WTC11 (cell line): ENCODE results near the gene KIAA1328.

ENCODE experiments used
- CTCF ChIP-seq: fragments of 200-600 bp; IDR thresholded peaks from 2 replicates; pipeline ENCODE4 v1.8.0; 2022; ENCODE audit warnings: antibody characterized with exemption
- E2F4 ChIP-seq: sonication (generic); formaldehyde crosslinking; IDR thresholded peaks from 2 replicates; pipeline ENCODE4 v1.8.1; 2022; ENCODE audit warnings: low read depth, mild to moderate bottlenecking, moderate library complexity, missing genetic modification reagents, borderline replicate concordance
- HMGXB4 ChIP-seq: sonication (generic); formaldehyde crosslinking; IDR thresholded peaks from 2 replicates; pipeline ENCODE4 v1.8.1; 2023; ENCODE audit warnings: mild to moderate bottlenecking, moderate library complexity, missing genetic modification reagents
- IRF1 ChIP-seq: sonication (generic); formaldehyde crosslinking; IDR thresholded peaks from 2 replicates; pipeline ENCODE4 v1.8.0; 2023; ENCODE audit warnings: missing genetic modification reagents
- IRF2 ChIP-seq: sonication (generic); formaldehyde crosslinking; IDR thresholded peaks from 2 replicates; pipeline ENCODE4 v1.8.0; 2022; ENCODE audit warnings: low read depth, missing genetic modification reagents, borderline replicate concordance
- JUN ChIP-seq: sonication (generic); formaldehyde crosslinking; IDR thresholded peaks from 2 replicates; pipeline ENCODE4 v1.8.0; 2023; ENCODE audit warnings: mild to moderate bottlenecking, missing genetic modification reagents
- NR3C1 ChIP-seq: sonication (generic); formaldehyde crosslinking; conservative IDR thresholded peaks from 2 replicates; pipeline ENCODE4 v1.8.1; 2023; ENCODE audit warnings: low read depth, mild to moderate bottlenecking, missing genetic modification reagents
- SP1 ChIP-seq: sonication (generic); formaldehyde crosslinking; conservative IDR thresholded peaks from 2 replicates; pipeline ENCODE4 v1.8.1; 2022; ENCODE audit warnings: missing genetic modification reagents
- ZNF138 ChIP-seq: sonication (generic); formaldehyde crosslinking; conservative IDR thresholded peaks from 2 replicates; pipeline ENCODE4 v1.8.1; 2022; ENCODE audit warnings: mild to moderate bottlenecking, moderate library complexity, missing genetic modification reagents
- ZNF219 ChIP-seq: sonication (generic); formaldehyde crosslinking; IDR thresholded peaks from 2 replicates; pipeline ENCODE4 v1.8.0; 2023; ENCODE audit warnings: missing genetic modification reagents, mild to moderate bottlenecking, borderline replicate concordance
- ZNF396 ChIP-seq: fragments of 250-450 bp; sonication (Bioruptor Pico); IDR thresholded peaks from 2 replicates; pipeline ENCODE4 v1.8.0; 2021; ENCODE audit warnings: mild to moderate bottlenecking, moderate library complexity, borderline replicate concordance
- TF ChIP-seq, protein P1 (sequence below): sonication (generic); formaldehyde crosslinking; IDR thresholded peaks from 2 replicates; pipeline ENCODE4 v1.8.1; 2022; ENCODE audit warnings: mild to moderate bottlenecking, moderate library complexity, missing genetic modification reagents
- TF ChIP-seq, protein P2 (sequence below): sonication (generic); formaldehyde crosslinking; IDR thresholded peaks from 2 replicates; pipeline ENCODE4 v1.8.0; 2022; ENCODE audit warnings: mild to moderate bottlenecking, missing genetic modification reagents

DNA sequence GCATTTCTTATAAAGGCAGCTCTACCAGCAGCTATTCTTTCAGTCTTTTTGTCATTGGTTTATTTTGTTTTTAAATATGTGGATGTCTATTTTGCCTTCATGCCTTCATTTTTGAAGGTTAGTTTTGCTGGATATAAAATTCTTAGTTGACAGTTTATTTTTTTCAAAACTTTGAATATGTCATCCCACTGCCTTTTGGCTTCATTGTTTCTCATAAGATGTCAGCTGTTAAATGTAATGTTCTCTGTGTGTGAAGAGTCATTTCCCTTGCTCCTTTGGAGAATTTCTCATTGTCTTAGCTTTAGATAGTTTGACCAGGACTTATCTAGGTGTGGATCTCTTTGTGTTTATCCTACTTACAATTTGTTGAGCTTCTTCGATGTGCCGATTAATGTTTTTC, 213.5 kb downstream of the KIAA1328 start:
- TF ChIP-seq IRF1 (CRISPR knock-in tag) (no peak), JUN (CRISPR knock-in tag) (no peak), CTCF (no peak), NR3C1 (CRISPR knock-in tag) (no peak), IRF2 (CRISPR knock-in tag) (no peak), ZNF396 (no peak), ZNF138 (CRISPR knock-in tag) (no peak), ZNF219 (no peak), SP1 (CRISPR knock-in tag) (no peak), E2F4 (CRISPR knock-in tag) (no peak), HMGXB4 (CRISPR knock-in tag) (no peak)
- TF ChIP-seq, protein P1, sequence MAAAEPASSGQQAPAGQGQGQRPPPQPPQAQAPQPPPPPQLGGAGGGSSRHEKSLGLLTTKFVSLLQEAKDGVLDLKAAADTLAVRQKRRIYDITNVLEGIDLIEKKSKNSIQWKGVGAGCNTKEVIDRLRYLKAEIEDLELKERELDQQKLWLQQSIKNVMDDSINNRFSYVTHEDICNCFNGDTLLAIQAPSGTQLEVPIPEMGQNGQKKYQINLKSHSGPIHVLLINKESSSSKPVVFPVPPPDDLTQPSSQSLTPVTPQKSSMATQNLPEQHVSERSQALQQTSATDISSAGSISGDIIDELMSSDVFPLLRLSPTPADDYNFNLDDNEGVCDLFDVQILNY, result no peak
- TF ChIP-seq, protein P2, sequence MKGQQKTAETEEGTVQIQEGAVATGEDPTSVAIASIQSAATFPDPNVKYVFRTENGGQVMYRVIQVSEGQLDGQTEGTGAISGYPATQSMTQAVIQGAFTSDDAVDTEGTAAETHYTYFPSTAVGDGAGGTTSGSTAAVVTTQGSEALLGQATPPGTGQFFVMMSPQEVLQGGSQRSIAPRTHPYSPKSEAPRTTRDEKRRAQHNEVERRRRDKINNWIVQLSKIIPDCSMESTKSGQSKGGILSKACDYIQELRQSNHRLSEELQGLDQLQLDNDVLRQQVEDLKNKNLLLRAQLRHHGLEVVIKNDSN (CRISPR knock-in tag), result no peak
